H1 (cell line): ENCODE measurements around the gene ASL.

Experiments used
- CBX8 ChIP-seq: fragments of 300-800, 300-1000 bp; sonication (generic); IDR thresholded peaks from 2 replicates; pipeline ENCODE4 v1.7.1; 2016; ENCODE audit warnings: low read depth, low read length, borderline replicate concordance
- CHD2 ChIP-seq: IDR thresholded peaks from 2 replicates; pipeline ENCODE4 v1.6.1; 2012; ENCODE audit warnings: low read length, improper control_type of control experiment
- CTCF ChIP-seq, 3 experiments: IDR thresholded peaks; 1 replicate in 2 of 3; 2 replicates in 1 of 3; pipeline versions ENCODE4 v1.5.1 to v1.6.1; 2011; ENCODE audit warnings: low read length in 3 of 3, mild to moderate bottlenecking in 3 of 3, inconsistent platforms in 2 of 3, low read depth in 1 of 3, moderate library complexity in 1 of 3; ENCODE audit not compliant: insufficient read depth in 1 of 3; ENCODE audit errors: control extremely low read depth in 1 of 3
- EGR1 ChIP-seq: IDR thresholded peaks from 2 replicates; pipeline ENCODE4 v1.6.1; 2011; ENCODE audit warnings: low read depth, low read length, borderline replicate concordance
- EP300 ChIP-seq, 2 experiments: IDR thresholded peaks; 1 replicate in 1 of 2; 2 replicates in 1 of 2; pipeline ENCODE4 v1.6.1; 2011 to 2012; ENCODE audit warnings: low read depth in 2 of 2, low read length in 2 of 2, mild to moderate bottlenecking in 2 of 2, borderline replicate concordance in 1 of 2, inconsistent platforms in 1 of 2, moderate library complexity in 1 of 2
- EZH2 ChIP-seq: fragments of 200-600 bp; sonication (generic); IDR thresholded peaks from 2 replicates; pipeline ENCODE4 v1.7.1; 2012; ENCODE audit warnings: low read depth, mild to moderate bottlenecking, moderate library complexity, low read length, inconsistent platforms; ENCODE audit not compliant: severe bottlenecking
- FOSL1 ChIP-seq: IDR thresholded peaks from 2 replicates; pipeline ENCODE4 v1.6.1; 2011; ENCODE audit warnings: mild to moderate bottlenecking, low read depth, low read length, moderate library complexity; ENCODE audit not compliant: insufficient read depth
- NRF1 ChIP-seq: IDR thresholded peaks from 2 replicates; pipeline ENCODE4 v1.6.1; 2011; ENCODE audit warnings: mild to moderate bottlenecking, low read depth, low read length, improper control_type of control experiment
- POLR2A ChIP-seq, 2 experiments: IDR thresholded peaks; 1 replicate in 1 of 2; 2 replicates in 1 of 2; pipeline ENCODE4 v1.6.1; 2011; ENCODE audit warnings: low read depth in 2 of 2, low read length in 2 of 2, mild to moderate bottlenecking in 2 of 2; ENCODE audit errors: control extremely low read depth in 1 of 2
- POLR2AphosphoS5 ChIP-seq: IDR thresholded peaks from 2 replicates; pipeline ENCODE4 v1.6.1; 2011; ENCODE audit warnings: low read depth, low read length
- SP1 ChIP-seq: IDR thresholded peaks from 2 replicates; pipeline ENCODE4 v1.6.1; 2011; ENCODE audit warnings: low read depth, low read length
- TF ChIP-seq, protein P1 (sequence below): IDR thresholded peaks from 2 replicates; pipeline ENCODE4 v1.6.1; 2012; ENCODE audit warnings: inconsistent platforms

DNA sequence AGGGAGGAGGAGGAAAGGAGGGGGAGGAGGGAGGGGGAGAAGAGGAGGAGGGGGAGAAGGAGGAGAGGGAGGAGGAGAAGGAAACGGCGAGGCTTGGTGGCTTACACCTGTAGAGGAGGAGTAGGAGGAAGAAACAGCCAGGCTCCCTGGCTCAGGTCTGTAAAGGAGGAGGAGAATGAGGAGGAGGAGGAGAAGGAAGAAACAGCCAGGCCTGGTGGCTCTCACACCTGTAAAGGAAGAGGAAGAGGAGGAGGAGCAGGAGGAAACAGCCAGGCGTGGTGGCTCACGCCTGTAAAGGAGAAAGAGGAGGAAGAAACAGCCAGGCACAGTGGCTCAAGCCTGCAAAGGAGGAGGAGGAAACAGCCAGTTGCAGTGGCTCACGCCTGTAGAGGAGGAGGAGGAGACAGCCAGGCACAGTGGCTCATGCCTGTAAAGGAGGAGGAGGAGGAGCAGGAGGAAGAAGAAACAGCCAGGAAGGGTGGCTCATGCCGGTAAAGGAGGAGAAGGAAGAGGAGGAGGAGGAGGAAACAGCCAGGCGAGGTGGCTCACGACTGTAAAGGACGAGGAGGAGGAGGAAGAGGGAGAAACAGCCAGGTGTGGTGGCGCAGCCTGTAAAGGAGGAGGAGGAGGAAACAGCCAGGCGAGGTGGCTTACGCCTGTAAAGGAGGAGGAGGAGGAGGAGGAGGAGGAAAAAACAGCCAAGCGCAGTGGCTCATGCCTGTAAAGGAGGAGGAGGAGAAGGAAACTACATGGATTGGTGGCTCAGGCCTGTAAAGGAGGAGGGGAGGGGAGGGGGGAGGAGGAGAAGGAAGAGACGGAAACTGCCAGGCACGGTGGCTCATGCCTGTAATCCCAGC is 24.2 kb downstream of the ASL start:
- TF ChIP-seq EP300 (IDR thresholded peaks at IDR 0.05; ENCODE audit: borderline replicate concordance in 1 of 2, low read depth in 2 of 2, low read length in 2 of 2) (no peak), NRF1 (no peak), CTCF (IDR thresholded peaks at IDR 0.05; ENCODE audit: control extremely low read depth in 1 of 3, insufficient read depth in 1 of 3, low read depth in 1 of 3, low read length in 3 of 3) (no peak), POLR2A (IDR thresholded peaks at IDR 0.05; ENCODE audit: control extremely low read depth in 1 of 2, low read depth in 2 of 2, low read length in 2 of 2) (no peak), EZH2 (no peak), CHD2 (no peak), CBX8 (no peak), SP1 (no peak), FOSL1 (no peak), POLR2AphosphoS5 (0 out of 2 replicates have a peak, but pooled peaks have one; percentile 22), EGR1 (peak; percentile 3; the same call in 1 of the 2 replicates)
- TF ChIP-seq, protein P1, sequence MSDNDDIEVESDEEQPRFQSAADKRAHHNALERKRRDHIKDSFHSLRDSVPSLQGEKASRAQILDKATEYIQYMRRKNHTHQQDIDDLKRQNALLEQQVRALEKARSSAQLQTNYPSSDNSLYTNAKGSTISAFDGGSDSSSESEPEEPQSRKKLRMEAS, result no peak
